GM18505 (cell line): ENCODE measurements around the gene LYSMD3.

Experiments
- ATAC-seq: cut with Tn5 transposase; IDR thresholded peaks from one replicate; pipeline ENCODE4 v1.9.1; 2021; ENCODE audit not compliant: unreplicated experiment
- POLR2A ChIP-seq: IDR thresholded peaks from 4 replicates; pipeline ENCODE4 v1.6.1; 2011; ENCODE audit warnings: borderline replicate concordance; ENCODE audit not compliant: insufficient read depth, insufficient read length; ENCODE audit errors: extremely low read depth

The LYSMD3 gene

GRCh38 chr5:90479611-90480385 is 49.6 kb downstream of the LYSMD3 start:
- no peak for ATAC-seq
- TF ChIP-seq POLR2A: no peak

GRCh38 chr5:90477621-90478215 is 51.7 kb downstream of the LYSMD3 start:
- TF ChIP-seq POLR2A: no peak
- no peak for ATAC-seq

GRCh38 chr5:90477073-90477472 is 52.3 kb downstream of the LYSMD3 start:
- TF ChIP-seq POLR2A: no peak

GRCh38 chr5:90476391-90476790 is 53.0 kb downstream of the LYSMD3 start:
- ATAC-seq: no peak
- no peak for TF ChIP-seq POLR2A

More at GRCh38 chr5:90477073-90477472, 52.3 kb downstream of the LYSMD3 start:
- no peak for ATAC-seq

GRCh38 chr5:90475436-90475980 is 53.9 kb downstream of the LYSMD3 start:
- TF ChIP-seq POLR2A: no peak

GRCh38 chr5:90474235-90475107 is 54.9 kb downstream of the LYSMD3 start, which contains the start of the genes MBLAC2 and POLR3G:
TSS of gene MBLAC2 (minus strand) at chr5:90474771. CDS start at chr5:90474292, 479 bp downstream.
TSS of gene POLR3G (plus strand) at chr5:90474864. CDS start at chr5:90485568, 10,704 bp downstream.
- peak; percentile 87 for TF ChIP-seq POLR2A
- ATAC-seq: peak; percentile 88

More at GRCh38 chr5:90475436-90475980, 53.9 kb downstream of the LYSMD3 start:
- ATAC-seq: no peak

- TF ChIP-seq POLR2A: no peak
- ATAC-seq: peak; percentile 12
These were observed 55.8 kb downstream of the LYSMD3 start for GRCh38 chr5:90473396-90474234.

GRCh38 chr5:90472783-90473395 is 56.5 kb downstream of the LYSMD3 start:
- ATAC-seq: no peak
- TF ChIP-seq POLR2A: no peak
